Fibroblast of pulmonary artery (primary cell): ENCODE data around the gene PLAC8L1.

Experiments used
- DNase-seq: peaks from one replicate; pipeline ENCODE4 v3.0.0-alpha.2; 2010; ENCODE audit warnings: low read depth
- H3K4me3 ChIP-seq: replicated peaks from 2 replicates; pipeline ENCODE4 v1.5.1; 2011; ENCODE audit warnings: low read depth, mild to moderate bottlenecking, control low read depth, low read length, moderate library complexity
- TF ChIP-seq, protein P1 (sequence below): IDR thresholded peaks from 2 replicates; pipeline ENCODE4 v1.5.1; 2011; ENCODE audit warnings: mild to moderate bottlenecking, control low read depth, low read length, inconsistent platforms; ENCODE audit errors: missing control alignments

Gene PLAC8L1

DNA sequence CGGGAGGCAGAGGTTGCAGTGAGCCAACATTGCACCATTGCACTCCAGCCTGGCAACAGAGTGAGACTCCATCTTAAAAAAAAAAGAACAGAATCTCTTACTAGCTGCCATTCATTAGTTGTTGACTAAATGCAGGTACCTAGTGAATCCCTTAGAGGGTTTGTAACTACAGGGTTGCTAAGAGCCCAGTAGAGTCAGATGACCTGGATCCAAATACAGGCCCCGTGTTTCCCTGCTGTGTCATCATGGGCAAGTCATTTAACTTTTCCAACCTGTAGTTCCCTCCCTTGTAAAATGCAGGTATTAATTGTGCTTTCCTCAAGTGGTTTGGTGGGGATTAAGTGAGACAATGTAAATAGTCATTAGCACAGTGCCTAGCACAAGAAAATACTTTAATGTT, 32.8 kb downstream of the PLAC8L1 start:
- H3K4me3 ChIP-seq = no peak overlapping the region
- no peak for DNase-seq
- TF ChIP-seq, protein P1, sequence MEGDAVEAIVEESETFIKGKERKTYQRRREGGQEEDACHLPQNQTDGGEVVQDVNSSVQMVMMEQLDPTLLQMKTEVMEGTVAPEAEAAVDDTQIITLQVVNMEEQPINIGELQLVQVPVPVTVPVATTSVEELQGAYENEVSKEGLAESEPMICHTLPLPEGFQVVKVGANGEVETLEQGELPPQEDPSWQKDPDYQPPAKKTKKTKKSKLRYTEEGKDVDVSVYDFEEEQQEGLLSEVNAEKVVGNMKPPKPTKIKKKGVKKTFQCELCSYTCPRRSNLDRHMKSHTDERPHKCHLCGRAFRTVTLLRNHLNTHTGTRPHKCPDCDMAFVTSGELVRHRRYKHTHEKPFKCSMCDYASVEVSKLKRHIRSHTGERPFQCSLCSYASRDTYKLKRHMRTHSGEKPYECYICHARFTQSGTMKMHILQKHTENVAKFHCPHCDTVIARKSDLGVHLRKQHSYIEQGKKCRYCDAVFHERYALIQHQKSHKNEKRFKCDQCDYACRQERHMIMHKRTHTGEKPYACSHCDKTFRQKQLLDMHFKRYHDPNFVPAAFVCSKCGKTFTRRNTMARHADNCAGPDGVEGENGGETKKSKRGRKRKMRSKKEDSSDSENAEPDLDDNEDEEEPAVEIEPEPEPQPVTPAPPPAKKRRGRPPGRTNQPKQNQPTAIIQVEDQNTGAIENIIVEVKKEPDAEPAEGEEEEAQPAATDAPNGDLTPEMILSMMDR = no peak

DNA sequence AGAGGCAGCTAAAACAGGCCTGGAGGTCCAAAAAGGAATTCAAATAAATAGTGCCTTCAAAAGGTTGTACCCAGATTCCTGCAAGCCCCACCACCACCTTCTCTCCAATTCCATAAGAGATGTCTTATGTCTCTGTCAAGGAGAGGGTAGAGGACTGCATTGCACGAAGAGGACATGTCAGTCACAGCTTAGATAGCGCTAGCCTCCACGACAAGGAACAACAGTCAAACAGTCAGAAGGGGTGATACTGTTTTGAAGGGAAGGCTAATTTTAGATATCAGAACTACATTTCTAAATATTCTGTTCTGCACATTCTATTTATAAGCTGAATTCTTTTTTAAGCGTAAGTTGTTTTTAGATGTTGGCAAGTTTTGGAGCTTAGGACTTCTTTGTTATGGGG, 34.2 kb downstream of the PLAC8L1 start:
- no peak overlapping the region for H3K4me3 ChIP-seq
- TF ChIP-seq, protein P1 = no peak
- no peak for DNase-seq

DNA sequence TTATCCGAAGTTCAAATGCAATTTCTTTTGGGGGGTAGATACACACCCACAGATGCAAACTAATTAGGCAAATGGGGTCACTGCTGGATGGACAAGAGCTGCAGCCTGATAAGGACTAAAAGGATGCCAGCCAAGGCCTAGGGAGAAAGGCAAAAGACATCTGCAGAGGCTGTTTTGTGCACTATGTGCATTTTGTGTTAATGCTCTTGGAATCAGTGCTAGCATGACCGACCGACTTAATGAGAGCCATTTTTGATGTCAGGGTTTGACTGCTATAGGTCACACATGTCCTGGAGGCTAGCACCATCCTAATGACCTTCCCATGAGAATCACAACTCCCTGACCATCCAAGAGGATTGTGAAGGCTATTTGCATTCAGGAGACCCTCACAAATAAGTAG, 34.6 kb downstream of the PLAC8L1 start:
- H3K4me3 ChIP-seq = no peak overlapping the region
- no peak for DNase-seq
- TF ChIP-seq, protein P1 = no peak

DNA sequence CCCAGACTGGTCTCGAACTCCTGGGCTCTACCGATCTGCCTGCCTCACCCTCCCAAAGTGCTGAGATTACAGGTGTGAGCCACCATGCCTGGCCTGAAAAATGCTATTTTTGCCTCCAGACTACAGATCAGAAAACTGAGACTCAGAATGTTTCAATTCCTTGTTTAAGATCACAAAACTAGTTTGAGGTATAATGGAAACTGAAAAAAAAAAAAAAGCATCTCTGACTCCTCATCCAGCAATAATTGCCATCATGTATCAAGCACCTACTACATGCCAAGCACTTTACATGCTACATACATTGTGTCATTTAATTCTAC, 35.6 kb downstream of the PLAC8L1 start:
- DNase-seq = no peak
- TF ChIP-seq, protein P1 = no peak
- H3K4me3 ChIP-seq = no peak overlapping the region

DNA sequence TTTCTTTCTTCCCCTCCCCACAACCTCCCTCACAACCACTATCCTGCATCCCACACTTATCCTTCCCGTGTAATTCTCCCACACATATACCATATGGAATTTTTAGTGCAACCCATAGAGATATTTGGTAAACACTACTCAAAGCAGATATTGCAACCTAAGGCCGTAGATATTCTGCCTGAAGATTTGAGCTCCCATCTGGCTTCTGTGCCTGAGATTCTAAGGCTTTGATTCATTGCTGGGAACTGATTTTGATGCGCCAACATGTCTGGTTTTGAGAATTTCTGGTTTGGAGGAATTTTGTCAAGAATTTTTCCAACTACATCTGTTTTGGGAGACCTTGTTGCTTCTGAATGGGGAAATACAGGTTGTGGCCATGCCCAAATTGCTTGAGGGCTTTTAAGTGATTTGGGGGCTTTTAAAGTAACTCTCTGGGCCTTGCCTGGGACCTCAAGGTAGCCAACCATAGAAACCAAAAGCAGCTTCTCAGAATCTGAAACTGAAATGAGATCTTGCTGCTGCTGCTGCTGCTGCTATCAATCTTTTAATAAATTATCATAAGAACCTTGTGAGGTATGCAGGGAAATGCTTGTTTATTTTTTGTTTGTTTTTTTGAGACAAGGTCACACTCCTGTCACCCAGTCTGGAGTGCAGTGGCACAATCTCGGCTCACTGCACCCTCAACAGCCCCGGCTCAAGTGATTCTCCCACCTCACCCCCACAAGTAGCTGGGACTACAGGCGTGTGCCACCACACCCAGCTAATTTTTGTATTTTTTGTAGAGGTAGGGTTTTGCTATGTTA, 36.2 kb downstream of the PLAC8L1 start:
- no peak overlapping the region for H3K4me3 ChIP-seq
- TF ChIP-seq, protein P1 = no peak
- no peak for DNase-seq

DNA sequence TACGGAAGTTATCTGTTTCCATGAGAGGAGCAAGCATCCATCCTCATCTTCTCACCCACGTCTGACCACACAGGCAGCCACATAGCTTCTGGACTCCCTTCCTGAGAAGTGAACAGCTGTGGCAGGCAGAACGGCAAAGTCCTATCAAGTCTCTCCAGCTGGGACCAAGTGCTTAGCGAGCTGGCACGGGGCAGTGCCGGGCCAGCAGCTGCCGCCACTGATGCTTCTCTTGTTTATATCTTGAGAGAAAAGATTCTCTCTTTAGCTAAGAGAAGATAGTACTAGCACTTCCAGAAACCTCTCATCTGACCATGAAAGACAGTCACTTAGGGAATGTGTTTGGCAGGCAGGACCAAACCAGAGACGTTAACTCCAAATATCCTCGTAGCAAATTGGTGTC, 37.2 kb downstream of the PLAC8L1 start:
- no peak overlapping the region for H3K4me3 ChIP-seq
- DNase-seq = no peak
- TF ChIP-seq, protein P1 = no peak

DNA sequence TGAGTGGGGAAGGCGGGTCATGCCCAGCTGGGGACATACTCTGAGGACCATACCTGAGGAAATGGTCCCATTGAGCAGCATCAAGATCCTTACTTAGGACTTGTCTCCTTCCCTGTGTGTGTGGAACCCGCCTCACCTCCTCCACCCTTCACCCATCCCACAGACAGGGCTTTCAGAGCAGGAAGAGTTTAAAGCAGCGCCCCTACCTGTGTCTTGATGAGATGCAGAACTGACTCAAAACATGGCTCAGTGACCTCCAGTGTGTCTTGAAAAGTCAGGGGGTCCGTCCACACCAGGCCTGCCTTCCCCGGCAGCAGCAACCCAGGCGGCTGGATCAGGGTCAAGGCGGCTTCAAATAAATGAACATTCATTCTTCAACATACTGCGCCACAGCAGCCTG, 38.4 kb downstream of the PLAC8L1 start:
- no peak for DNase-seq
- no peak overlapping the region for H3K4me3 ChIP-seq
- TF ChIP-seq, protein P1 = no peak
